OCI-LY3 (cell line): ENCODE results near the gene ELAVL3.

ENCODE experiments used
- H2AFZ ChIP-seq: fragments of 200-600, 300-600 bp; shearing (Covaris generic); 2 replicates; pipeline ENCODE4 v1.6.0; 2014; ENCODE audit warnings: antibody characterized with exemption, low read depth, low read length
- H3K27ac ChIP-seq: fragments of 200-600, 300-600 bp; sonication (generic); 2 replicates; pipeline ENCODE4 v1.5.1; 2014; ENCODE audit warnings: mild to moderate bottlenecking, low read length, moderate library complexity, mixed read lengths
- H3K27me3 ChIP-seq: fragments of 200-600, 300-600 bp; sonication (generic); 2 replicates; pipeline ENCODE4 v1.6.1; 2014; ENCODE audit warnings: low read depth, low read length, mixed read lengths
- H3K36me3 ChIP-seq: fragments of 200-600, 300-600 bp; sonication (generic); replicated peaks from 2 replicates; pipeline ENCODE3; 2014; ENCODE audit warnings: low read depth, low read length, mixed read lengths
- H3K4me1 ChIP-seq: fragments of 300-600, 200-600 bp; sonication (generic); 2 replicates; pipeline ENCODE4 v1.6.1; 2014; ENCODE audit warnings: low read length, mixed read lengths
- H3K4me2 ChIP-seq: fragments of 200-600, 300-600 bp; sonication (generic); 2 replicates; pipeline ENCODE4 v1.6.1; 2014; ENCODE audit warnings: low read length, mixed read lengths
- H3K4me3 ChIP-seq: fragments of 300-600, 200-600 bp; sonication (generic); 2 replicates; pipeline ENCODE4 v1.5.1; 2014; ENCODE audit warnings: antibody characterized with exemption, mild to moderate bottlenecking, low read length, moderate library complexity
- H3K79me2 ChIP-seq: fragments of 300-600, 200-600 bp; shearing (Covaris generic); 2 replicates; pipeline ENCODE4 v1.6.1; 2014; ENCODE audit warnings: mild to moderate bottlenecking, low read length, mixed read lengths
- H3K9ac ChIP-seq: fragments of 300-600, 200-600 bp; shearing (Covaris generic); 2 replicates; pipeline ENCODE4 v1.6.0; 2014; ENCODE audit warnings: mild to moderate bottlenecking, low read length, moderate library complexity
- H3K9me3 ChIP-seq: fragments of 200-600, 300-600 bp; shearing (Covaris generic); 2 replicates; pipeline ENCODE4 v1.6.1; 2014; ENCODE audit warnings: low read length, mixed read lengths; ENCODE audit not compliant: insufficient read depth
- H4K20me1 ChIP-seq: fragments of 200-600, 300-600 bp; sonication (generic); 2 replicates; pipeline ENCODE4 v1.6.1; 2016; ENCODE audit warnings: low read length, mixed read lengths; ENCODE audit not compliant: insufficient read depth
- EZH2phosphoT487 ChIP-seq: fragments of 200-600 bp; shearing (Covaris generic); IDR thresholded peaks from 2 replicates; pipeline ENCODE4 v1.6.1; 2018; ENCODE audit warnings: antibody characterized with exemption, mixed run types, low read depth
- TF ChIP-seq, protein P1 (sequence below): fragments of 200-600, 300-600 bp; sonication (generic); IDR thresholded peaks from 2 replicates; pipeline ENCODE4 v1.5.1; 2014; ENCODE audit warnings: antibody characterized with exemption, low read length, low read depth

ELAVL3 gene

DNA sequence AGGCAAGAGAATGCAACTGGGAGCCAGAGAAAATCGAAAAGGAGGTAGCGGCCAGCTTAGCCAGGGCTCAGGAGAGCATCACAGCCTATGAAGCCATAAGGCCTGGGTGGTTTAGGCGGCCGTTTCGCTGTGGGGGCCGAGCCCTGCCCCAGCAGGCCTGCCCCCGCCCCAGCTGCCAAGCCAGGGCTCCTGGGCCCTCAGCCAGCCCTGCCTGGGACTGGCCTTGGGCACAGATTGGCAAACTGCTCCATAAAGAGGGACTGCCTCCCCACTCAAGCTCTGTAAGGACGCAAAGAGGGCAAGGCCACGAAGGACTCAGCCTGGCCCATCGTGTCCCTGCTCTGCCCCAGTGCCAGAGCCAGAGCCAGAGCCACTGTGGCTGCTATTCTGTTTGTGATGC lies 14.6 kb upstream of the ELAVL3 start:
- Histone ChIP-seq H3K4me1 (no peaks in the 10 kb centered on the region), H3K4me3 (no peak overlapping the region), H4K20me1 (0 out of 2 replicates have a peak, but pooled peaks cover 4% of the 10 kb centered on the region), H3K27ac (no peak overlapping the region), H3K9me3 (no peaks in the 10 kb centered on the region), H3K27me3 (no peaks in the 10 kb centered on the region), H3K4me2 (no peak overlapping the region), H3K79me2 (no peaks in the 10 kb centered on the region), H3K36me3 (peaks cover 11% of the 10 kb centered on the region), H3K9ac (no peak overlapping the region), H2AFZ (no peak overlapping the region)
- TF ChIP-seq, protein P1, sequence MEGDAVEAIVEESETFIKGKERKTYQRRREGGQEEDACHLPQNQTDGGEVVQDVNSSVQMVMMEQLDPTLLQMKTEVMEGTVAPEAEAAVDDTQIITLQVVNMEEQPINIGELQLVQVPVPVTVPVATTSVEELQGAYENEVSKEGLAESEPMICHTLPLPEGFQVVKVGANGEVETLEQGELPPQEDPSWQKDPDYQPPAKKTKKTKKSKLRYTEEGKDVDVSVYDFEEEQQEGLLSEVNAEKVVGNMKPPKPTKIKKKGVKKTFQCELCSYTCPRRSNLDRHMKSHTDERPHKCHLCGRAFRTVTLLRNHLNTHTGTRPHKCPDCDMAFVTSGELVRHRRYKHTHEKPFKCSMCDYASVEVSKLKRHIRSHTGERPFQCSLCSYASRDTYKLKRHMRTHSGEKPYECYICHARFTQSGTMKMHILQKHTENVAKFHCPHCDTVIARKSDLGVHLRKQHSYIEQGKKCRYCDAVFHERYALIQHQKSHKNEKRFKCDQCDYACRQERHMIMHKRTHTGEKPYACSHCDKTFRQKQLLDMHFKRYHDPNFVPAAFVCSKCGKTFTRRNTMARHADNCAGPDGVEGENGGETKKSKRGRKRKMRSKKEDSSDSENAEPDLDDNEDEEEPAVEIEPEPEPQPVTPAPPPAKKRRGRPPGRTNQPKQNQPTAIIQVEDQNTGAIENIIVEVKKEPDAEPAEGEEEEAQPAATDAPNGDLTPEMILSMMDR = no peak
- TF ChIP-seq EZH2phosphoT487 = no peak

DNA sequence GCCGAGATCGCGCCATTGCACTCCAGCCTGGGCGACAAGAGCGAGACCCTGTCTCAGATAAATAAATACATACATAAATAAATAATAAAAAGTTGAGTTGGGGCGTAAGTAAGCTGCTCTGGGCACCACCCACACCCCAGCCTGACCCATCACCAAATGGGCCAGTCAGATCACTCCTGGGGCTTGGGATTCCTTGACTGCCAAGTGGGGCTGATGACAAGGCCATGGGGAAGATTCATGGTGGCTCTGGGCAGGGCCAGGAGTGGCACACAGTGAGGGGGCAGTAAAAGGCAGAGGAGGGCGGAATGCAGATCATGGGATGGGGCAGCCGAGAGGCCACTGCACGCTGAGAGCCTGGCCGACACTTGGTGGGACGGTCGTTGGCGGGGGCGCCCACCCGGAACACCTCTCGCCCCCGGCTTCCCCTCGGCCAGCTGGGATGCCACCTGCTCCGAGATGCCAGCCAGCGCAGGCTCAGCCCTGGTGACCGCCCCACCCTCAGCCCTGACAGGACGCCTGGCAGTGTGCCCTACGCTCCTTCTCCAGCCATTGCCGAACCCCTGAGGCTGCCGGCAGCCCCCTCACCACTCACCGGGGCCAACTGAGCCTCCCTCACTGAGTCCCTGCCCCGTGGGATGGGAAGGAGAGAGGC lies 13.9 kb upstream of the ELAVL3 start:
- no peak overlapping the region for H3K4me2 ChIP-seq
- H3K27ac ChIP-seq = no peak overlapping the region
- H3K36me3 ChIP-seq = peaks cover 15% of the 10 kb centered on the region
- H2AFZ ChIP-seq = no peak overlapping the region
- no peak overlapping the region for H3K4me3 ChIP-seq
- no peak overlapping the region for H3K9ac ChIP-seq
- H3K9me3 ChIP-seq = no peaks in the 10 kb centered on the region
- no peaks in the 10 kb centered on the region for H3K27me3 ChIP-seq
- no peaks in the 10 kb centered on the region for H3K79me2 ChIP-seq
- H4K20me1 ChIP-seq = 0 out of 2 replicates have a peak, but pooled peaks cover 4% of the 10 kb centered on the region
- H3K4me1 ChIP-seq = no peaks in the 10 kb centered on the region
- TF ChIP-seq, protein P1 = no peak

DNA sequence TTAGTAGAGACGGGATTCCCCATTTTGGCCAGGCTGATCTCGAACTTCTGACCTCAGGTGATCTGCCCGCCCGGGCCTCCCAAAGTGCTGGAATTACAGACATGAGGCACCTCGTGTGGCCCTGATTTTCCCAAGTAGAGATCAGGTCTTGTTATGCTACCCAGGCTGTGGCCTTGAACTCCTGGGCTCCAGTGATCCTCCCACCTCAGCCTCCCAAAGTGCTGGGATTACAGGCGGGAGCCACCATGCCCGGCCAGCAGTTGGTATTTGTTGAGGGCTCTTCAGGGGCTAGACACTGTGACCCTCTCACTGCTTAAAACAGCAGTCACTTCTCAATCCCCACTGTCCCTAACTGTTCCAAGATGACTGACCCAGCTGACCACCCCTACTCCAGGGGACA lies 8.5 kb upstream of the ELAVL3 start:
- H3K4me1 ChIP-seq = no peaks in the 10 kb centered on the region
- no peak overlapping the region for H3K4me2 ChIP-seq
- peaks cover 8% of the 10 kb centered on the region for H3K36me3 ChIP-seq
- H3K79me2 ChIP-seq = no peaks in the 10 kb centered on the region
- H3K27ac ChIP-seq = no peak overlapping the region
- no peaks in the 10 kb centered on the region for H3K27me3 ChIP-seq
- no peak for TF ChIP-seq EZH2phosphoT487
- TF ChIP-seq, protein P1 = no peak
- no peak overlapping the region for H2AFZ ChIP-seq
- no peaks in the 10 kb centered on the region for H4K20me1 ChIP-seq
- H3K9me3 ChIP-seq = no peaks in the 10 kb centered on the region
- H3K4me3 ChIP-seq = no peak overlapping the region
- no peak overlapping the region for H3K9ac ChIP-seq

DNA sequence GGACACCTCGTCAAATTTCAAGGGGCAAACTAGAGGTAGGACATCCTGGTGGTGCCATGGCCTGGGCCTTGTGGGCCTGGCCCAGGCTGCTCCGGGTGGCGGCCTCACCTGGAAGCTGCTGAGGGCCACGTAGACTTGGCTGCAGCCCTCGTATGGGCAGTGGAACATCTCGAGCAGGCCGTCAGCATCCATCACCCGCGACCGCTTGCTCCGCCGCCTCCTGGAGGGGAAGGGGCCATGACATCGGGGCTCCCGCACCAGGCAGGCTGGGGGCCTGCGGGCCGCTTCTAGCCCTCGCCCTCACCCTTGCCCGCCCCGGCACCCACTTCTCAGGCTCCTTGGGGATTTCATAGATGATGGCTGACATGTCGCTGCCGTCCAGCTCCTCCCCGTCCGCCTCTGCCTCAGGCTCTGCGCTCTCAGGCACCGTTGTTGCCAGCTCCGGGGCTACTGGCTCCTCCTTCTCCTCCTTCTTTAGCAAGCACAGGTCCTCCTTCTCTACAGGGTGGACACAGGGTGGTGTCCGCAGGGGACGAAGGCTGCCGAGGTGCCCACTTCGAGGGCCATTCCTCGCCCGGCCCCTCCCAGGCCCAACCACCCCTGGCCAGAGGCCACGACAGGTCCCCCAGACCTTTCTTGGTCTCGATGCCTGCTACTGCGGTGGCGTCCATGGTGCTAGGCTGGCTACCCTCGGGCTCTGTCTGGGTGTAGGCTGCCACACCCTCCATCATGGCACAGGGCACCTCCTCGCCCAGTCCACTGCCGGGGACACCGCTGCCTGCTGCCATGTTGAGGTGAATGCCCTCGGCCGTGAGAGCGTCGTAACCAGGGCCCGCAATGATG lies 6.0 kb upstream of the ELAVL3 start:
- Histone ChIP-seq H3K4me1 (peaks cover 10% of the 10 kb centered on the region), H3K4me2 (no peak overlapping the region), H3K79me2 (no peaks in the 10 kb centered on the region), H3K4me3 (no peak overlapping the region), H3K27me3 (no peaks in the 10 kb centered on the region), H3K27ac (no peak overlapping the region), H4K20me1 (no peaks in the 10 kb centered on the region), H2AFZ (no peak overlapping the region), H3K36me3 (peaks cover 8% of the 10 kb centered on the region), H3K9me3 (no peaks in the 10 kb centered on the region), H3K9ac (no peak overlapping the region)
- TF ChIP-seq, protein P1 = no peak
- TF ChIP-seq EZH2phosphoT487 = no peak
